ENCODE results near the gene SLCO2A1. TPM values are rescaled to one million over a fixed set of nuclear protein-coding genes. Genes with fewer than 3 reads are reported as not detected.

Gene SLCO2A1
- total RNA-seq, 1 donor from 2014 or later: not detected

GRCh38 chr3:133914839-133915600 lies 114.7 kb downstream of the SLCO2A1 start:
- no peak for DNase-seq (ENCODE audit: low read depth)
- H3K36me3 ChIP-seq (ENCODE audit: control insufficient read depth, insufficient read depth, low read length): no peaks in the 10 kb centered on the region
- H3K4me3 ChIP-seq (ENCODE audit: low read depth, low read length): no peak overlapping the region
- peaks cover 3% of the 10 kb centered on the region for H3K27me3 ChIP-seq (ENCODE audit: control insufficient read depth, insufficient read depth, low read length)
- TF ChIP-seq, protein P1, sequence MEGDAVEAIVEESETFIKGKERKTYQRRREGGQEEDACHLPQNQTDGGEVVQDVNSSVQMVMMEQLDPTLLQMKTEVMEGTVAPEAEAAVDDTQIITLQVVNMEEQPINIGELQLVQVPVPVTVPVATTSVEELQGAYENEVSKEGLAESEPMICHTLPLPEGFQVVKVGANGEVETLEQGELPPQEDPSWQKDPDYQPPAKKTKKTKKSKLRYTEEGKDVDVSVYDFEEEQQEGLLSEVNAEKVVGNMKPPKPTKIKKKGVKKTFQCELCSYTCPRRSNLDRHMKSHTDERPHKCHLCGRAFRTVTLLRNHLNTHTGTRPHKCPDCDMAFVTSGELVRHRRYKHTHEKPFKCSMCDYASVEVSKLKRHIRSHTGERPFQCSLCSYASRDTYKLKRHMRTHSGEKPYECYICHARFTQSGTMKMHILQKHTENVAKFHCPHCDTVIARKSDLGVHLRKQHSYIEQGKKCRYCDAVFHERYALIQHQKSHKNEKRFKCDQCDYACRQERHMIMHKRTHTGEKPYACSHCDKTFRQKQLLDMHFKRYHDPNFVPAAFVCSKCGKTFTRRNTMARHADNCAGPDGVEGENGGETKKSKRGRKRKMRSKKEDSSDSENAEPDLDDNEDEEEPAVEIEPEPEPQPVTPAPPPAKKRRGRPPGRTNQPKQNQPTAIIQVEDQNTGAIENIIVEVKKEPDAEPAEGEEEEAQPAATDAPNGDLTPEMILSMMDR (IDR thresholded peaks at IDR 0.05; ENCODE audit: insufficient read depth, low read length, severe bottlenecking): no peak
- no peak for FAIRE-seq

DNA sequence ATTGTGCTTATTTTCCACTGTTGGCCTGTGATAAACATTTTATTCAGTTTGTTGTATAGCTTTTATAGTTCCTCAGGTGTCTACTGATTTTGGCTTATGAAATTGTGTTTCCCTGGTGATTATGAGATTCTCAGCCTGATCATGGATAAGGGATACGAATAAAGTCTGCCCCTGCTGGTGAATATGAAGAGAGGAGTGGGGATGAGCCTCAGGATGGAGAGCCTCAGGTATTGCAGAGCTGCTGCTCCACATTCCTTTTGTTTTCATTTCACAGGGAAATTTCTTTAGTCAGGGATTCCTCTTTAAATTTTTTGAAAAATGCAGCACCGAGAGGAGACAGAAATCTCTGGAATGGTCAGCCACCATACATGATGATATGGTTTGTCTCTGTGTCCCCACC lies 119.3 kb downstream of the SLCO2A1 start:
- no peaks in the 10 kb centered on the region for H3K36me3 ChIP-seq (ENCODE audit: control insufficient read depth, insufficient read depth, low read length)
- FAIRE-seq (no peak), DNase-seq (ENCODE audit: low read depth) (no peak)
- TF ChIP-seq, protein P1 (IDR thresholded peaks at IDR 0.05; ENCODE audit: insufficient read depth, low read length, severe bottlenecking): peak; percentile 21
- no peaks in the 10 kb centered on the region for H3K27me3 ChIP-seq (ENCODE audit: control insufficient read depth, insufficient read depth, low read length)
- H3K4me3 ChIP-seq (ENCODE audit: low read depth, low read length): no peak overlapping the region

- TF ChIP-seq, protein P1 (IDR thresholded peaks at IDR 0.05; ENCODE audit: insufficient read depth, low read length, severe bottlenecking): no peak
- FAIRE-seq (peak; percentile 18), DNase-seq (ENCODE audit: low read depth) (no peak)
- Histone ChIP-seq H3K4me3 (ENCODE audit: low read depth, low read length) (no peak overlapping the region), H3K27me3 (ENCODE audit: control insufficient read depth, insufficient read depth, low read length) (no peaks in the 10 kb centered on the region), H3K36me3 (ENCODE audit: control insufficient read depth, insufficient read depth, low read length) (no peaks in the 10 kb centered on the region)
Observed at GRCh38 chr3:133905376-133905775, 124.3 kb downstream of the SLCO2A1 start.

DNA sequence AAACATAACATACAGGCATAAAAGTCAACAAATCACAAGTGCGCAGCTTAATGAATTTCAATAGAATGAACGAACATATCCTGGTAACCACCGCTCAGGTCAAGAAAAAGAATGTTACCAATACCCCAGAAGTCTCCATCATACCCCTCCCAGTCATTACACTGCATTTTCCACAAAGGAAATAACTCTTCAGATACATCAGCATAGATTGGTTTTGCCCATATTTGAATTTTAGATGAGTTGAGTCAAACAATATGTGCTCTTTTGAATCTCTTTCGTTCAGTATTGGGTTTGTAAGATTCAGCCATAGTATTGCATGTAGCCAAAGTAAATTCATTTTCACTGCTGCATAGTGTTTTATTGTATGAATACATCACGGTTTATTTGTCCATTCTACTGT lies 127.9 kb downstream of the SLCO2A1 start:
- FAIRE-seq: no peak
- Histone ChIP-seq H3K27me3 (ENCODE audit: control insufficient read depth, insufficient read depth, low read length) (peaks cover 6% of the 10 kb centered on the region), H3K4me3 (ENCODE audit: low read depth, low read length) (no peak overlapping the region), H3K36me3 (ENCODE audit: control insufficient read depth, insufficient read depth, low read length) (no peaks in the 10 kb centered on the region)
- DNase-seq (ENCODE audit: low read depth): no peak
- TF ChIP-seq, protein P1 (IDR thresholded peaks at IDR 0.05; ENCODE audit: insufficient read depth, low read length, severe bottlenecking): no peak

- DNase-seq (ENCODE audit: low read depth): no peak
- Histone ChIP-seq H3K36me3 (ENCODE audit: control insufficient read depth, insufficient read depth, low read length) (no peaks in the 10 kb centered on the region), H3K27me3 (ENCODE audit: control insufficient read depth, insufficient read depth, low read length) (peaks cover 9% of the 10 kb centered on the region), H3K4me3 (ENCODE audit: low read depth, low read length) (no peak overlapping the region)
- TF ChIP-seq, protein P1 (IDR thresholded peaks at IDR 0.05; ENCODE audit: insufficient read depth, low read length, severe bottlenecking): no peak
- no peak for FAIRE-seq
Observed at GRCh38 chr3:133901083-133901482, 128.6 kb downstream of the SLCO2A1 start.

DNA sequence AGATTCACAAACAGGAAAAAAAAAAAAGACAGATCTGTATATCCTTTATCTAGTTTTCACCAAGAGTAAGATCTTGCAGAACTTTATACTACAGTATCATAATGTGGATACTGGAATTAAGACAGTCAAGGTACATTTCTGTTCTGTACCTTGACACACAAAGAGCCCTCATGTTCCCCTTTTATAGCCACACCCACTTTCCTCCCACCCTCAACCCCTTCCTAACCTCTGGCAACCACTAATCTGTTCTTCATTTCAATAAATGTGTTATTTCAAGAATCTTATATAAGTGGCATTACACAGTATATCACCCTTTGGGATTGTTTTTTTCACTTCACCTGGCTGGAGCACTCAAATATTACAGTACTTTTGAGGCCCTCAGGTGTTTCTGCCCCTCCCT lies 130.4 kb downstream of the SLCO2A1 start:
- Histone ChIP-seq H3K4me3 (ENCODE audit: low read depth, low read length) (no peak overlapping the region), H3K27me3 (ENCODE audit: control insufficient read depth, insufficient read depth, low read length) (peaks cover 15% of the 10 kb centered on the region), H3K36me3 (ENCODE audit: control insufficient read depth, insufficient read depth, low read length) (no peaks in the 10 kb centered on the region)
- TF ChIP-seq, protein P1 (IDR thresholded peaks at IDR 0.05; ENCODE audit: insufficient read depth, low read length, severe bottlenecking): no peak
- DNase-seq (ENCODE audit: low read depth): no peak
- FAIRE-seq: no peak
